CD4-positive, alpha-beta T cell treated with Interleukin-1 beta for 1 hour (primary cell): ENCODE data around the gene PSMD5.

Experiments
- DNase-seq, 2 donors: peaks; one replicate each; pipeline ENCODE4 v3.0.0-alpha.2; 2020 to 2022

The PSMD5 gene

GRCh38 chr9:120801441-120801840, 41.3 kb downstream of the PSMD5 start:
- no peak for DNase-seq

- peak; percentile 81 to 84 for DNase-seq
Measured at GRCh38 chr9:120792898-120793765, 49.6 kb downstream of the PSMD5 start, which contains the start of gene FBXW2. FBXW2 (minus strand) TSS chr9:120793416; CDS start chr9:120788258, 5,158 bp downstream.

DNA sequence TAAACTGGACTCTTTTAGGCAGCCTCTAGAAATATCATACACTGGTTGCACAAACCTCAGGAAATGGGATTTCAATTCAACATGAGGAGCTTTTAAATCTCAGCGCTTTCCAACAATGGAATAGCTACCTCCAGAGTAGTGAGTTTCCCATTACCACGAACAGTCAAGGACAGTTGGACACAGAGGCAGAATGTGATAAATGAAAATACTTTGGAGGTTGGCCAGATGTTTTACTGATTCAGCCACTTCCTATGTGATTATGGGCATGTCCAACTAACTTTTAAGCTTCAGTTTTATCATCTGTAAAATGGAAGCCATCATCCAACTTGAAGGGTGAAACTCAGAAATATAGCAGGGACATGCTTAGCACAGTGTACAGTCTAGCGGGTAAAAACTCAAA, 51.6 kb downstream of the PSMD5 start:
- DNase-seq, result no peak

DNA sequence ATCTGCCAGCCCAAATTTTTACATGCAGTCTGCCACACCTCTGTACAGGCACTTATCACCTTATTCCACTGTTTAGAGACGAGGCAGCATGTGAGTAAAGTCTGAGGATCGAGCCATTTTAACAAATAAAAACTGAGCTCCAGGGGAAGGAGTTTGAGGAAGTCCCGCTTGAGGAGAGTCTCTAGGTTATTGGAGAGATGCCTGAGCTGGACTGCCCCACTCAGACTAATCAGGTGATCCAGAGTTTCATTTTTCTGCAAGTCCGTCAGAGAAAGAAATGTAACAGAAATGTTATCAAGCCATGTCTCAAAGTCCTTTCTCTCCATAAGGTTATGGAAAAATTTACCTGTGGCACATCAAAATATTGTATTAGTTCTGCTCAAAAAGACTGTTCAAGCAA, 54.8 kb downstream of the PSMD5 start:
- no peak for DNase-seq

DNA sequence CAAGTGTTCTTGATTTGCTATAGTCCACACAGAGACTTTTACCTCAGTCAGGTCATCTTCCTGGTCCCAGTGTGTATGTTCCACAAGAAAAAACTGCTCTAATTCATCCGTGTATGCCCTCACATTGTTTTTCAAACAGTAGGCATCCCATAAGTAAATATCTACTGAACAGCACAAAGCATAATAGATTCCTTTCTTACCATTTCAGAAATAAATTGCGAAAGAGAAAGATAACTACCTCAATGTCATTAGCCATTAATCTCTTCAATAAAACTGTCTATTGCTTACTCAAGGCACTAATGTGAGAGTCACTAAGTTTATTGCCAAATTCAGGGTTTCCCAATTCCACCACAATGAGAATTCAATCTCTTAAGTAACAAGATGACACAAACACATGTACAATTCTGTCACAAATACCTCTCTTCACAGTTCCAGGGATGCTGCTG, 59.1 kb downstream of the PSMD5 start:
- no peak for DNase-seq

GRCh38 chr9:120781236-120781635, 61.5 kb downstream of the PSMD5 start:
- DNase-seq, result no peak

GRCh38 chr9:120780367-120780766, 62.4 kb downstream of the PSMD5 start:
- DNase-seq, result no peak

DNA sequence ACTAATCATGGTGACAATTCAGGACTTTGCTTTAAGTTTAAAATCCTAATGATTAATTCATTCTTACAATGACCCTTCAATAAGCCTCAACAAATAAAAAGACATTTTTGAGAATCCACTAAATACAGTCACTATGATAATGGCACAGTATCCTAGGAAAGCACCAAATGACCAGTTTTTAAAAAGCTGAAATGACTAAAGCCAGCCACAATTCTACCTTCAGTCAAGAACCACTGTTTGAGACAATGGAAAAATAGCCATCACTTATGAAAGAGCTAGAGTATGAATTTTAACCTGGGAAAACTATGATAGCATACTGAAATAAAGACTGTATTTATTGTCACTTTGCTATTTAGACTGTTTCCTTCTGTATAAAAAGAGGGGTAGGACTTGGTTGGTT, 63.5 kb downstream of the PSMD5 start:
- no peak for DNase-seq

DNA sequence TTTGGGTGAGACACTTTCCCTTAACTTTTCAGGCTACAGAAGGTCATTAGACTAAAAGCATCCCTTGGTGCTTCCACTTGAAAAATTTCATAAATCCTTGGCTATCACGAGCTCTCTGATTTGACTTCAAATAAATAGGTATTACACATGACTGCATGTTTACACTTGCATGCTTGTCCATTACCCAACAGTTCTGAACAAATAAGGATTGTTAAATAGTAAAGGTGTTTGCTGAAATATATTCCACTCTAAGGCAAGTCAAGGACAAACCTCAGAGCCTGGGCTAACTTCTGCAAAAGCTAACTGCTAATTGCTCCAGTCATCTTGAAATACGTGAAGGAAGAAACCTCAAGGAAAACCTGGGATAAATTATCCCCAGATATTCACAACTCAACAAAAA, 64.0 kb downstream of the PSMD5 start:
- no peak for DNase-seq

DNA sequence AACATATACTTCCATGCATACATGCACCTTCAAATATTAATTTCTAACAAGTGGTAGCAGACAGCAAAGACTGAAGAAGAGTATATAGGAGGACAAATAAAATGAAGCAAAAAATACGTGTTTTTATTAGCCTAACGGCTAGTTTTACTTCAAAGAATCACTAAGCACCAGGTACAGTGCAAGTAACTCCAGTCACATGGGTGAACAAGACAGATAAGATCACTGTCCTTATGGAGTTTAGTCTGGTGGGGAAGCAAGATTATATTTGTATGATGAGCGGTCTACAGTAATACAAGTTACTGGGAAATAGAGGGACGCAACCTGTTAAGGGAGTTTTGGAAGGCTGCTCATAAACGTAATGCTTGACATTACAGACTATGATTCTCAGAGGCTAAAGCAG, 65.5 kb downstream of the PSMD5 start:
- no peak for DNase-seq

DNA sequence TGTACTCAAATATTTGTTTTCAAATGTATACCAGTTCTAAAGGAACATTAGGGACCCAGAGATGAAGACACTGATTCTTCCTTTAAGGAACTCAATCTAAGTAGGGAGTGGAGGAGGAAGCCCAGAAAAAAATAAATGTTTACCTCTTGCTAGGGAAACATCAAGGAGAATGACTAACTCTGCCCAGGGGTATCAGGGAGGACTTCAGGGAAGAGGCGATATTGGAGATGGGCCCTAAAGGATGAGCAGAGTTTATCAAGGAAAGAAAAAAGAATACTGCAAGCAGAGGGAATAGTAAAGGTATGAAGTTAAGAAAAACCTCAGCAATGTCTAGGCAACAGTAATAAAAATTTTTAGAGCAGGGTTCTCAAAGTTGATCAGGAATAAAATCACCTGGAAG, 65.9 kb downstream of the PSMD5 start:
- DNase-seq, result no peak

DNA sequence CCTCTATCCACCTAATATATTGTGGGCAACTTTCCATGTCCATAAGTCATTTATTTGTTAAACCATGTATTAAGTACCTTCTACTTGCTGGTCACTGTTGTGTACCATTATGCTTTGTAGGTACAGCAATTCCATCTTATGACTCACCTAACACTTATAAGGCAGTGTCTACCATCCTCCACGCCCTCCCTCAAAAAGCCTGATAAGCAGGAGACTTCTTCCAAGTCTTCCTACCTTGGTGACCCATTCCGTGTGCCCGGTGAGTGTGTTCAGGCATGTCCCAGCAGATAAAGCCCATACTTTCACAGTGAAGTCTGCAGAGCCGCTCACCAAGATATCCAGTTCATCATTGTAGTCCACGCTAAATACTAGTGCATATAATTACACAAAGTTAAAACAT, 66.9 kb downstream of the PSMD5 start:
- no peak for DNase-seq

GRCh38 chr9:120774719-120775118, 68.0 kb downstream of the PSMD5 start:
- DNase-seq, result no peak

DNA sequence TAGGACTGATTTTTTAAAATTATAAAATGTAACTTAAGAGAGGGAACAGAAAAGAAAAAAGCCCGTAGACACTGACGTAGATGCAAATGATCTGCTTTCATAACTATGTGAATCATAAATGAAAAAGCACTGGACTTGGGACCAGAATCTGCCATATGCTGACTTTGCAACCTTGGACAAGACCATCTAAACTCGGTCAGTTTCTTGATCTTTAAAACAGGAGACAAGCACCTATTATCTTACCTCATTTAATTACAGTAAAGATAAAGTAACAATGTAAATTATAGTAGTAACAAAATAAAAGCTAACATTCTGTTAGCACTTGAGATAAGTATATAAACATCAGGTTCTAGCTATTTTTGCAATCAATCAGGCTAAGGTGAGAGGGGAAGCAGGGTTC, 69.5 kb downstream of the PSMD5 start:
- DNase-seq, result no peak

- DNase-seq, result peak in 1 of 2 donors; percentile 4
Measured at GRCh38 chr9:120770931-120771330, 71.8 kb downstream of the PSMD5 start.

DNA sequence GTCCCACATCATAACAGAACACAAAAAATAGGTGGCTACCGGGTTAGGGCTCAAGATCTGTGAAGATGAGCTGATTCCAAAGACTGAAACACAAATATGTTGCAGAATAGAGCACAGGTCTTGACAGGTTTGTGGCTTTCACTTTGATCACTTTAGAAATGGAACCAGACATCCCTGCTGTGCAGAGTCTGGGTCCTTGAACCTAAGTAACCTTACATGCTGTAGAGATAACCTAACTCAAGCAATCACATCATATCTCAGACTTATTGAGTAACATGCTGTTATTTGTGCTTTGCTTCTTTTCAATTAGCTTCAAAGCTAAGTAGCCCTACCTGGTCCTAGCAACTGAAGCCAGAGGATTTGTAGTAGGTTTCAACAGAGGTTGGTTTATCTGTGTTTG, 73.8 kb downstream of the PSMD5 start:
- DNase-seq, result no peak

DNA sequence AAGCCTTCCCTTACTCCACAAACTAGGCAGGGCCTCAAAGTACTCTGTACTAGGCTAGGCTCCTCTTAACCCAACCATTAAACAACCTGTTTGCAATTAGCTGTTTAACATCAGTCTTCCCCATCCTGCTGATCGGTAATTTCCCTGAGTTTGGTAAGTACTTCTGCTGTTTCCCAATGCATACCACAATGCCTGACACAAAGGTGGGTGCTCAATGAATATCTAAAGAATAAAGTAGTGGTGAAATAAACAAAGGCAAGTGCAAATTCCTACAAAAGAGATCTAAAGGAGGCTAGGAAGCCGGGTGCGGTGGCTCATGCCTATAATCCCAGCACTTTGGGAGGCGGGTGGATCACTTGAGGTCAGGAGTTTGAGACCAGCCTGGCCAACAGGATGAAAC, 74.5 kb downstream of the PSMD5 start:
- no peak for DNase-seq

- DNase-seq, result no peak
Measured at GRCh38 chr9:120767451-120767850, 75.3 kb downstream of the PSMD5 start.
